Measurements from ENCODE around the gene SMC3.
A peak's percentile ranks its signal among the peaks of the same experiment; 100 is the strongest.
"Not testable (repeated sequence)": the region's sequence is repeated elsewhere in the genome, so short reads cannot be mapped to it uniquely, and the experiment has no call there.

Gene SMC3

GRCh38 chr10:110628161-110628560 lies 60.7 kb downstream of the SMC3 start:
- DNase-seq = no peak

- DNase-seq = no peak
Measured at GRCh38 chr10:110629680-110630191, 62.2 kb downstream of the SMC3 start.

- DNase-seq = no peak
Measured at GRCh38 chr10:110631934-110632333, 64.4 kb downstream of the SMC3 start.

GRCh38 chr10:110632591-110633215 lies 65.2 kb downstream of the SMC3 start:
- no peak for DNase-seq

- no peak for DNase-seq
Measured at GRCh38 chr10:110634527-110635209, 67.2 kb downstream of the SMC3 start.

- no peak for DNase-seq
Measured at GRCh38 chr10:110636572-110636931, 69.1 kb downstream of the SMC3 start.

GRCh38 chr10:110636932-110637557 lies 69.5 kb downstream of the SMC3 start:
- no peak for DNase-seq

- no peak for DNase-seq
Measured at GRCh38 chr10:110637558-110638053, 70.1 kb downstream of the SMC3 start.

- no peak for DNase-seq
Measured at GRCh38 chr10:110638319-110638718, 70.8 kb downstream of the SMC3 start.

GRCh38 chr10:110639046-110639445 lies 71.6 kb downstream of the SMC3 start:
- not testable (repeated sequence) for DNase-seq

- not testable (repeated sequence) for DNase-seq
Measured at GRCh38 chr10:110639858-110640257, 72.4 kb downstream of the SMC3 start.

GRCh38 chr10:110641256-110641655 lies 73.8 kb downstream of the SMC3 start:
- DNase-seq = peak; percentile 44 to 59

GRCh38 chr10:110642204-110643034 lies 74.9 kb downstream of the SMC3 start:
- DNase-seq = no peak

GRCh38 chr10:110643035-110643652 lies 75.6 kb downstream of the SMC3 start:
- peak; percentile 8 to 20 for DNase-seq

GRCh38 chr10:110643653-110644597 lies 76.4 kb downstream of the SMC3 start, which contains the start of gene RBM20:
Gene RBM20 (plus strand): TSS chr10:110644336. CDS start chr10:110644455, 119 bp downstream.
- peak; percentile 20 to 23 for DNase-seq

GRCh38 chr10:110644598-110645462 lies 77.3 kb downstream of the SMC3 start:
- no peak for DNase-seq

GRCh38 chr10:110646417-110647135 lies 79.1 kb downstream of the SMC3 start:
- no peak for DNase-seq

GRCh38 chr10:110647136-110647430 lies 79.6 kb downstream of the SMC3 start:
- no peak for DNase-seq

- DNase-seq = no peak
Measured at GRCh38 chr10:110648692-110649346, 81.3 kb downstream of the SMC3 start.
